ENCODE measurements around the gene CTXND2.
"Not testable (repeated sequence)": the region's sequence is repeated elsewhere in the genome, so short reads cannot be mapped to it uniquely, and the experiment has no call there.

GRCh38 chr1:150878931-150879330 lies 8.0 kb upstream of the CTXND2 start:
- TF ChIP-seq CTCF (IDR thresholded peaks at IDR 0.05; ENCODE audit: poor library complexity); EZH2phosphoT487 (IDR thresholded peaks at IDR 0.05; ENCODE audit: low read depth, severe bottlenecking, unreplicated experiment); EZH2 (IDR thresholded peaks at IDR 0.05; ENCODE audit: borderline replicate concordance): not testable (repeated sequence)

Measured in hepatocyte (in vitro differentiated cells).